GM21529 (cell line): Measurements from ENCODE around the gene SMC6.

Source experiments
- ATAC-seq: cut with Tn5 transposase; IDR thresholded peaks from one replicate; pipeline ENCODE4 v1.9.1; 2021; ENCODE audit not compliant: unreplicated experiment

SMC6 gene, protein sequence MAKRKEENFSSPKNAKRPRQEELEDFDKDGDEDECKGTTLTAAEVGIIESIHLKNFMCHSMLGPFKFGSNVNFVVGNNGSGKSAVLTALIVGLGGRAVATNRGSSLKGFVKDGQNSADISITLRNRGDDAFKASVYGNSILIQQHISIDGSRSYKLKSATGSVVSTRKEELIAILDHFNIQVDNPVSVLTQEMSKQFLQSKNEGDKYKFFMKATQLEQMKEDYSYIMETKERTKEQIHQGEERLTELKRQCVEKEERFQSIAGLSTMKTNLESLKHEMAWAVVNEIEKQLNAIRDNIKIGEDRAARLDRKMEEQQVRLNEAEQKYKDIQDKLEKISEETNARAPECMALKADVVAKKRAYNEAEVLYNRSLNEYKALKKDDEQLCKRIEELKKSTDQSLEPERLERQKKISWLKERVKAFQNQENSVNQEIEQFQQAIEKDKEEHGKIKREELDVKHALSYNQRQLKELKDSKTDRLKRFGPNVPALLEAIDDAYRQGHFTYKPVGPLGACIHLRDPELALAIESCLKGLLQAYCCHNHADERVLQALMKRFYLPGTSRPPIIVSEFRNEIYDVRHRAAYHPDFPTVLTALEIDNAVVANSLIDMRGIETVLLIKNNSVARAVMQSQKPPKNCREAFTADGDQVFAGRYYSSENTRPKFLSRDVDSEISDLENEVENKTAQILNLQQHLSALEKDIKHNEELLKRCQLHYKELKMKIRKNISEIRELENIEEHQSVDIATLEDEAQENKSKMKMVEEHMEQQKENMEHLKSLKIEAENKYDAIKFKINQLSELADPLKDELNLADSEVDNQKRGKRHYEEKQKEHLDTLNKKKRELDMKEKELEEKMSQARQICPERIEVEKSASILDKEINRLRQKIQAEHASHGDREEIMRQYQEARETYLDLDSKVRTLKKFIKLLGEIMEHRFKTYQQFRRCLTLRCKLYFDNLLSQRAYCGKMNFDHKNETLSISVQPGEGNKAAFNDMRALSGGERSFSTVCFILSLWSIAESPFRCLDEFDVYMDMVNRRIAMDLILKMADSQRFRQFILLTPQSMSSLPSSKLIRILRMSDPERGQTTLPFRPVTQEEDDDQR

DNA sequence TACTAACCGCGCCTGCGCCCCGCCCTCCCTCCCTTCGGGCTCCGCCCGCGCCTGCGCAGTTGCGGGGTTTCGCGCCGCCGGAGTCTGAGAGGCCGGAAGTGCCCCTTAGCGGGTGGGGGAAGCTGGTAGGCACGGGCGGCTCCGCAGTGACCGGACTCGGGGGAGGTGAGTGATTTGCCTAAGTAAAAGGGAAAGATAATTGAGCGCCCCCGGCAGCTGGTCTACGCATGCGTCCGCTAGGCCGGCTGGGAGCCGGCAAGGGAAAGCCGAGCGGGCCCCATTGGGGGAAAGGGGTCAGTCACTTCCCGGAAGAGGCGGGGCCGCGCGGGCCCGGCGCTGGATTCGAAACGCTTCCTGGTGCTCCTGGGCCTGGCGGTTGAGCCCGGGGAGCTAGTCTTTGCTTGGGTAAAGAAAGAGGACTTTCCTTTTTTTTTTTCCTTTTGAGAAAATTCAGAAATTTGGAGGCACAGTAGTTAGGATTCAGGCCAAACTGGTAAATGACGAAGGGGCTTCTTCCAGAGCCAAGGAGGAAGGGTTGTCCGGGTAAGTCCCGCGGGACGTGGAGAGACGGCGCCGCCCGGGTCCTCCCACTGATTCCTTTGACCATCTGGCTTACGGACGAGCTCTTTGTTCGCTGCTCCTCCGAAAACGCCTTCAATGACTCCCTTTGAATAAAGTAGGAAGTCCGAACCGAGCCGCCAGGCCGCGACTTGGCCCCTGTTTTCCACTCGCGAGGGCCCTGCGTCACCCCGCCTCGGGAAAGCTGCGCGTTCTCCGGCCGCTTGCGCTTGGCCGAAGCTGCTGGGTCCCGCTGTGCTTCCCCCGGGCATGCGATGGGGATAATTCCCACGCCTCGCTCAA is at the start of gene SMC6, which contains the start of gene GEN1:
Gene SMC6, minus strand, starts transcription at position 8 of the 861 bp plus-strand sequence. CDS start 7,864 bp downstream, outside the sequence.
Gene GEN1, plus strand, starts transcription at position 336 of the 861 bp plus-strand sequence. CDS start 5,806 bp downstream, outside the sequence.
- peak; percentile 55 for ATAC-seq

DNA sequence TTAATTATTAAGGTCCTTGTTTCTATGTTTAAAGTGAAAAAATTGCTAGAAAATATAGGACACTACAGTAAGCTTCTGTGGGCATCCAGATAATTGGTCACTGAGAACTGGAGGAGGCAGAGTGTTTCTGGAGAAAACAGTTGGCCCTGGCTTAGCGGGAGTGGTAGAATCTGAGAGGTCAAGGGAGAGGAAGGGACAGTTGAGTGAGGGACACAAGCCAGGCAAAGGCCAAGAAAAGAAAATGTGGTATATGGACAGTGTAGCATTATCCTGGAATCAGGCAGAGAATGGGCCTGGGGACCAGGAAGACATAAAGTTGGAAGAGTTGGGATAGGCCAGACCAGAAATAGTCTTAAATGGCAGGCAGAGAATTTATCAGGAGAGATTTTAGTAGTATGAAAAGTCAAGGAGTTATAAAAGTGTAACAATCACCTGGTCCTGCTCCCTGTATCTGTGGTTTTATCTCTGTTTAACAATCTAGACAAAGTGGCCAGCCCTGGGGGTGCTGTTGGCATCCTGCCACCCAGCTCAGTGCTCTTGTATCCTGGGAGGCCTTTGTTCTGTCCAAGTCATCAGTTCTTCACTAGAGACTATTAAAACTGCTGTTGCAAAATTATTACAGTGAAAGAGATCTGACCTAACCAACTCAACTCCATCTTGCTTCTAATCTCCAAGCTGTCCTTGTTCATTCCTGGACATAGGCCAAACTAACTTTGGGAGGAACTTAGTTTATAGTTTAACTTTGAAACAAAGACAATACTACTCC is 47.3 kb upstream of the SMC6 start:
- ATAC-seq: no peak

DNA sequence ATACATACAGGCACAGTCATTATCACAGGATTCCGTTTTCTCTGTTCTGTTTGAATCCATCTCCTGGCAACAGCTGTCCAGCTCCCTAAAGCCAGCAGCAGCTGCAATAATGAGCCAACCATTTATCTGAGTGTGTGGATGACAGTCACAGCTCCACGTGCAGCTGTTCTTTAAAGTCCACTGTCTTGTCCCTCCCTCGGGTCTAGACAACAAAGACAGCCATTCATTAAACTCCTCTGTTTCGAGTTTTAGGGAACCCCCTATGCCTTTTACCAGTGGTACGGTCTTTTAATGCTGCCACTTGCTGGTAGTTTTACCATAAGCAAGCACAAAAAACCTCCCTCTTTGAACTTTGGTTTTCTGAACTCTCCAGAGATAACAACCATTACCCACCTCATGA is 46.6 kb upstream of the SMC6 start:
- ATAC-seq: no peak

DNA sequence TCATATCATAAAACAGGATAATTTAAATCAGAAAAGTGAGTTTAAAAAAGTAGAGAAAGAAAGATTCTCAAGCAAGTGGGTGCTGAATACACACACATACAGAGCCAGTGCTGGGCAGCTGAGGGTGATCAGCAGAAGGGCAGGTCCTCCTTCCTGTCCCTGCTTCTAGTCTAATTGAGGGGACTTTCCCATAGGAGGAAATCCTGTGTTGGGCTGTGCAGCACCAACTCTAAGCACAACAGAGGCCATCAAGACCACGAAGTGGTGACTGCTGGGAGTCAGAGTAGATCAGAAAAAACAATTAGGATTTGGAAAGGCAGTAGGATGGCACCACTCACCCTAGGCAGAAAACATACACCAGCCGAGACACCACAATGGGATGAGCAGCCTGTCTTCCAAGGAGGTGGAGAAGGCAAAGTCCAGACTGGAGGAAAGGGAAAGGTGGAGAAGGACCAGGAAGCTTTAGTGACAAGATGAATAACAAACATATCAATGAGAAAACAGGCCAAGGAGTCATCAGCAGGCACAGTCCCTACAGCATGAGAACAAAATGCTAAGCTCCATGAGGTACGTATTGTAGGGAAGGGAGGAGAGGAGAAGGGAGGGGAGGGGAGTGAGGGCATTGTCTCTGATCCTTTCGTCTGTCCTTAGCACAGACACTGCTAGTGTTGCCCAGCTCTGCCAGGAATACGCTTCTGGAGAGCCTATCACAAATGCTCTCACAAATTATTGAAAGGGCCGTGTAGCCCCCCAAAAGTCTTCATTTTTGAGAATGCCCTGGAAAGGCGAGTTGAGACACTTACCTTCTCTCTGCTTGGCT is 45.9 kb upstream of the SMC6 start:
- no peak for ATAC-seq

DNA sequence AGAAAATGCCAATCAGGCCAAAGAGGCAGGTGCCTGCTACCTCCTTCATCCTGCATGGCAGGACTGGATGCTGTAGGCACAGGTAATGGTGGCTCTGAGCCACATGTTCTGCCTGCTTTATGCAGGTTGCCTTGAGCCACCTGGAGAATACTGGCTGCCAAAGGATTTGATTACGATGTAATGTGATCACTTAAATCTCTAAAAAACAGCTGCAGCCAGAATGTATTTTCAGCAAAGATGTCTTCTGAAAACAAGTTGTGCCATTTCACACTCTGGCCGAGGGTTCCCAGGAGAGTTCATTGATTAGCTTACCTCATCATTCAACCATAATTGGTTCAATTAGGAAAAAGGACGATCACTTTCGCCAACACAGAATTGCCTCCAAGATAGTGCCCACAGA is 44.7 kb upstream of the SMC6 start:
- no peak for ATAC-seq

DNA sequence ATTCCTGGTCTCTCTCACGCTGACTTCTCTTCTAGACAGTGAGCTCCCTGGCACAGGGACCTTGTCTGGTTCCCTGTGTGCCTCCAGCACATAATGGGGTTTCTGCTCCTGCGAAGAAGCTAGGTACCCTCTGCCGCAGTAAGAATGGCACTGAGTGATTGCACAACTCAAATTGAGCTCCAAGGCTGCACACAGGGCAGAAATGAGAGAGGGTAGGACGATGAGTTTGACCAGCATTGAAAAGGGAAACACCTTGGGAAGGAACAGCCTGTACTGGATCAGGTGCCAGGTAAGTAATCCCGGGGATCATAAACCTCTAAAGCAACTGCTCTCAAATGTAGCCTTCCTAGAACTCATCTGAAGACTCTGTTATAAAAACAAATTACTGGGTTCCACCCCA is 41.7 kb upstream of the SMC6 start:
- no peak for ATAC-seq

DNA sequence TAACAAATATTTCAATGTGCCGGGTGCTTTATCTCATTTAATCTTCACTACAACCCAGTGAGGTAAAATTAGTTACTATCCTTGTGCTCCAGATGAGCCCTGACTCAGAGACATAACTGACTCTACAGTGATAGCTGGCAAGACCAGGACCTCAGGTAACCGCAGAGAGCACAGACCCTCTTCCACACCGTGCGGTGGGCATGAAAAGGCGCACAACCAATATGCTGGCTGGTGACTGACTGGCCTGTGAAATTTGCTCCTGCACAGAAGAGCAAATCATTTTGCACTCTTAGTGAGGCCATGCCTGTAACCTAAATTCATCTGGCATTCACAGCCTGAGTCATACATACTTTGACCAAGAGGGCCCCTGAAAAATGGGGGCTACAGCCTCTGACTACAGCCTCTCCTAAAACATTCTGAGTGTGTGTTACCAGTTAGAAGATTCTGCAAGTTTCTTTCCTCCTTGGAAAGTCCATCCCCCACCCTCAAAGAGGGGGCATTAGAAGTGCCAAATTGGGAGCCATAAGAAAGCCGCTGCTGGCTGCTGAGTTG is 40.3 kb upstream of the SMC6 start:
- peak; percentile 24 for ATAC-seq

DNA sequence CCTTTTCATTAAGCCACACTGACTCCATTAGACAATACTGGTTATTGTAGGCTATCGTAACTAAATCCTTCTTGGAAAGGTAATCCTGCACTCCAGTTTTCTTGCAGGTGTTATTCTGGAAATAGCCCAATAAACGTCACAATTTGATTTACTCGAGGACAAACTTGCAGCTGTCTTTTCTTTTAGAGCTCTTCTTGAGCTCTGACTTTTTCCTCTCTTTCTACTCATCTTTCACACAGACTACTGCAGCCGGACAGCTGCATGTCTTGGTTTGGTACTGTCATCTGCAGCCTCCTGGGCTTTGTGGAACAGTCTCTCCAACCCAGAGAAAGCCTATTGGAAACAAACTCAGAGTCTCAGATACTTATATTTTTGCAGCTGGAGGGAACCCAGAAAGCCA is 39.7 kb upstream of the SMC6 start:
- ATAC-seq: peak; percentile 41

DNA sequence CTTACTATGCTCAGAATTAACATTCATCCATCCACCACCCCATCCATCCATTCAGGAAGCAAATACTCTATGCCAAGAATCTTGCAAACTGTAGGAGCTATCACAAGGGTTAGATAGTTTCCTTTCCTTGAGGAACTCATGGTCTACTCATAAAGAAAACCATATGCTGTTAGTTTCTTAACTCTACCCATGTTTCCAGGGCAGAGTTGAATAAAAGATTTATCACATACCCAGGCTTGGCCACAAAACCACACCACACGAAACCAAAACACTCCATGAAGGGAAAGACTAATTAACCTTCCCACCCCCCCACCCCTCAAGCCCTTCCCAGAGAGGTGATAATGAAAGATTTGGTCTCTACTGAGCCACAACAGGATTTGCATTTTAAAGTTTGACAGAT is 38.9 kb upstream of the SMC6 start:
- ATAC-seq: no peak

DNA sequence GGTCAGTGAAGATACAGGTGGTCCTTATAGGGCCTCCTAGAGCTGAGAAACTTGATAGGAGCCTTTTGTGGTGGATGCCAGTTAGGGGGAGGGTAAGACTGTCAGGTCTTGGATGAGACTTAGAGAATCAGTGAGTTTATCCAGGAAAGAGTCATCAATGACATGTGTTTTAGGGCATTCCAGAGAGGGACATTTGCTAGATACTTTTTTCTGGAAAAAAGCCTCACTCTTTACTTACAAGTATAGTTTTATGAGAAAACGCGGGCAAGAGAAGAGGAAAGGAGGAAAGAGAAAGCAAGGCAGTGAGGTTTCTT is 38.2 kb upstream of the SMC6 start:
- ATAC-seq: no peak

DNA sequence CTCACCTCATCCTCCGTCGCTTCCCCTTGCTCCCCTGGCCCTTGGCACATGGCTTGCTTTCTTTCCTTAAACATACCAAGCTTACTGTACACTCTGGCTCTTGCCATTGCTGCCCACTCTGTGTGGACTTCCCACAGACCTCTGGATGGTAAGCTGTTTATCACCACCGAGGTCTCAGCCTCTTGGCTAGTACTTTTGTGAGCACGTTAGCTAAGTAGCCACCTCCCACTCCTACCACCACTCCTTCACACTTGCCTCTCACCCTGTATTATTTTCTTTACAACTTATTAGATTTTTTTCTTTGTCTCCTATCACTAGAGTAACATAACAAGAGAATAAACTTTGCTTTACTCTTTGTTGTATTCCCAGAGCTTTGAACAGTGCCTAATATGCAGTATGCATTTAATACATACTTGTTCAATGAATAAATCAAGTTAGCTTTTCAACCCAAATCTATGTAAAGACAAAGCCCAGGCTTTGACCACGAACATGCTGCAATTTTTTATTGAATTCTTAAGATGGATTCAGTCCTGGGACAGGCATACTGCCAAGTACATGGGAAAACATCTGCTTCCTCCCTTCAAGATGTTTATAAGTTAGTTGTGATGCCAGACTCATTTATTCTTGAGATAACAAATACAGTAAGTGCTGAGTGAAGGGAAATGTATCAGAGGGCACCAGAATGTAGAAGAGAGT is 37.7 kb upstream of the SMC6 start:
- ATAC-seq: no peak

DNA sequence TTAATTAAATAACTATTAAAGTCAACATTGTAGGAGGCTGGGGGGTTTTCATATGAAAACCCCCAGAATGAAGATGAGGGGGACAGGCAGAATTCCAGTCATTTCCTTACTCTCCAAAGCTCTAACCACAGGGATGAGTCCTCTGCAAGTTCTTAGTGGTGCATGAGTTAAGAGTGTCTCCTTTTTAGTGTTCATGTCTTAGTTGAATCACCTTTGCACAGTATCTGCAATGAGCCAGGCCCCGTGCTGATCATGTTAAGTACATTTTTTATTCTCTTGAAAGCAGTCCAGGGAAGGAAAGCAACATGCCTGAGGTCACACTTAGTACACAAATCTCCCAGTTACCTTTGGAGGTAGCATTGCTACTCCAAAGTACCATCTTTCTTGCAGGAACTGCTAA is 36.9 kb upstream of the SMC6 start:
- no peak for ATAC-seq

DNA sequence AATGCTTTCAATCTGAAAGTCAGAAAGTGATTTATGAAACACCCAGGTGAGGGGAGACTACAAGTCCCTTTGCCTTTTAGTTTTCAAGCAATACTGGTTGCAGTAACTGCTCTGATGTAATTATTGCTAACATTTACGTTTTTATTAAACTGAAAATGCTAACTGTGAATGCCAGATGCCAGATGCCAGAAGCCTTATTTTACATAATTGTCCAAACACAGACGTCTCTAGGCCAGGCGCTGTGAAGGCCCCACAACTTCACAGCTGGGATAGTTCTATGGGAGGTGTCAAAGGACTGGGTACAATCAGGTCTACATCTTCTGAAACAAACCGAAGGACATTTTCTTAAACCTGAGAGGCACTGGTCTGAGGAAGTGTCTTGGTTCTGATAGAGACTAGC is 35.2 kb upstream of the SMC6 start:
- no peak for ATAC-seq

DNA sequence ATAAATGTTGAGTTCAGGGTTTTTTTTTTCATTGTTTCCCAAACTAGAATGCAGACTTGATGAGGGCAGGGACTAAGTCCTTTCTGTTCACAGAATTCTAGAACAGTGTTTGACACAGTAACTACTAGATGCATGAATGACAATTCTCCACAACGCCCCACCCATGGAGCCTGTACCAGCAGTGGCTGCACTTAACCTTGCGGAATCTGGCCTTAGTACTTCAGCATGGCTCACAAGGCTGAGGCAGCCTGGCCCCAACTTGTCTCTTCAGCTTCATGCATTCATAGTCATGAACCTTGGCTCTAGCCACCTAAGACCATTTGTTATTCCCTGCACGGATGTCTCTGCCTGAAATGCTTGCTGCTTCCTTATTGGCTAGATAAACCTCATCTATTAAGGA is 33.1 kb upstream of the SMC6 start:
- no peak for ATAC-seq

DNA sequence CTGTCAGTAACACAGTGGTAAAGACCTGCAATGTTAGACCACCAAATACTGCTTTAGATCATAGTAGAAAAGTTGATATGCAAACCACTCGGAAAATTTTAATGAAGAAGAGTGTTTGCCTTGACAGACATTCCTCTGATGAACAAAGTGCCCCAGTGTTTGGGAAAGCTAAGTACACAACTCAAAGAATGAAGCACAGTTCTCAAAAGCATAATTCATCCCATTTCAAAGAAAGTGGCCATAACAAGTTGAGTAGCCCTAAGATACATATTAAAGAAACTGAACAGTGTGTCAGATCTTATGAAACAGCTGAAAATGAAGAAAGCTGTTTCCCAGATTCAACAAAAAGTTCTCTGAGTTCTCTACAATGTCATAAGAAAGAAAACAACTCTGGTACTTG is 27.9 kb upstream of the SMC6 start:
- no peak for ATAC-seq

DNA sequence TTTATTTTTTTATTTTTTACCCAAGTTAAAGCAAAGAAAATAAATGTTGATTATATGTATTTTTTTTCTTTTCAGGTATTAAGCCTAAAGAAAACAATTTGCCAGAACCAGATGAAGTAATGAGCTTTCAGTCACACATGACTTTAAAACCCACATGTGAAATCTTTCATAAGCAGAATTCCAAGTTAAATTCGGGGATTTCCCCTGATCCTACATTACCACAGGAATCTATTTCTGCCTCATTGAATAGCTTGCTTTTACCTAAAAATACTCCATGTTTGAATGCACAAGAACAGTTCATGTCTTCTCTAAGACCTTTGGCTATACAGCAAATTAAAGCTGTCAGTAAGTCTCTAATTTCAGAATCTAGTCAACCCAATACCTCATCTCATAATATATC is 26.9 kb upstream of the SMC6 start:
- ATAC-seq: no peak

DNA sequence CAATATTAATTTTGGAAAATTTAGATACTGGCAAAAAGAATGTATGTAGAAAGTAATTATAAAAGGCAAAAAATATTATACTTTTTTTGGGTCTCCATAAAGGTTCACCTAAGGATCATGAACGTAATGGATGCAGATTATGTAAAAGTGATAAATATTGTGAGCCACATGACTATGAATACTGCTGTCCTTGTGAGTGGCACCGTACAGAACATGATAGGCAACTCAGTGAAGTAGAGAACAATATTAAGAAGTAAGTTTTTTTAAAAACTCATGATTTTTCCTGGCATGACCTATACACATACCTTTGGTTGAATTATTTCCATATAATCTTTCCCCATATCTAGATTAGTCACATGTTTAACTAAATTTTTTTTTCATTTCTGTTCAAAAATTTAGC is 18.9 kb upstream of the SMC6 start:
- ATAC-seq: no peak

DNA sequence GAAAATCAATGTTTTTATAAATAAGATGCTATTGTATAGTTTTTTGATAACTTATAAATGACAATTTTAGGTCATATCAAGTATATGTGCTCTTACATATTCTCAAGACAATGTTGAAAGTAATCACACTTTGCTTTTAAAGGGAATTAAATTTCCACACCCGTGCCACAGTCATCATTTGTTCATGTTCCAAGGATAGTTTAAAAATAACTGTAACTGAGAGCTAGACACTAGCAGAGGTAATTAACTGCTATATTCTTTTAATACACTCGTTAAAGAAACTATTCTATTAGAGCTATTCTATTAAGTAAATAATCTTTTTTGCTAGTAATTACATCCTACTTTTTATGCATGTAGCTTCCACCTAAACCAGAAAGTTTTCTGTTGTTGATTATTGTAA is 18.3 kb upstream of the SMC6 start:
- ATAC-seq: no peak
